SJSA1 (cell line): ENCODE results near the gene NDUFAB1. TPM values are rescaled to one million over a fixed set of nuclear protein-coding genes. Genes with fewer than 3 reads are reported as not detected.
"Not testable (repeated sequence)": the region's sequence is repeated elsewhere in the genome, so short reads cannot be mapped to it uniquely, and the experiment has no call there.

Experiments used
- DNase-seq, 2 experiments: peaks; one replicate each; pipeline ENCODE4 v3.0.0-alpha.2; 2015 to 2020; ENCODE audit warnings: low spot score in 2 of 2, low read depth in 1 of 2
- H3K27ac ChIP-seq: fragments of 250-450 bp; sonication (Bioruptor Pico); 2 replicates; pipeline ENCODE4 v1.5.1; 2020; ENCODE audit warnings: mild to moderate bottlenecking, moderate library complexity
- H3K27me3 ChIP-seq: fragments of 250-450 bp; sonication (Bioruptor Pico); replicated peaks from 2 replicates; pipeline ENCODE4 v1.5.1; 2020; ENCODE audit warnings: mild to moderate bottlenecking, moderate library complexity
- H3K36me3 ChIP-seq: fragments of 250-450 bp; sonication (Bioruptor Pico); 2 replicates; pipeline ENCODE4 v1.5.1; 2020; ENCODE audit warnings: mild to moderate bottlenecking
- H3K4me1 ChIP-seq: fragments of 250-450 bp; sonication (Bioruptor Pico); replicated peaks from 2 replicates; pipeline ENCODE4 v1.6.1; 2021; ENCODE audit warnings: mild to moderate bottlenecking
- H3K4me3 ChIP-seq: fragments of 250-450 bp; sonication (Bioruptor Pico); 2 replicates; pipeline ENCODE4 v1.5.1; 2020; ENCODE audit warnings: mild to moderate bottlenecking
- H3K9me3 ChIP-seq: fragments of 250-450 bp; sonication (Bioruptor Pico); replicated peaks from 2 replicates; pipeline ENCODE4 v1.5.1; 2020; ENCODE audit warnings: mild to moderate bottlenecking
- total RNA-seq: library from RNA; depleted of rRNA; stranded (reverse); fragments of >200 nt; shearing (Covaris generic); gene quantifications from 2 replicates; pipeline ENCODE4 v1.2.3, GENCODE V29; 2014; rRNA removed

NDUFAB1 gene
- total RNA-seq = 140 and 184 TPM in 2 replicates

GRCh38 chr16:23595951-23596720, at the start of gene NDUFAB1:
TSS of gene NDUFAB1 (minus strand) at chr16:23596316. CDS start at chr16:23596290, 26 bp downstream.
- Histone ChIP-seq H3K27ac (peak within 1 kb of the TSS; percentile 54), H3K4me1 (peaks cover 8% of the 10 kb centered on the region; the same call in 1 of the 2 replicates), H3K9me3 (no peaks in the 10 kb centered on the region), H3K4me3 (peak within 1 kb of the TSS; percentile 80), H3K27me3 (no peaks in the 10 kb centered on the region), H3K36me3 (peaks cover 41% of the 10 kb centered on the region)
- peak; percentile 82 to 87 for DNase-seq

- H3K4me3 ChIP-seq = peak overlapping the region; percentile 74
- no peaks in the 10 kb centered on the region for H3K9me3 ChIP-seq
- DNase-seq = no peak
- peaks cover 10% of the 10 kb centered on the region; the same call in 1 of the 2 replicates for H3K4me1 ChIP-seq
- H3K27ac ChIP-seq = peak overlapping the region; percentile 33
- H3K27me3 ChIP-seq = no peaks in the 10 kb centered on the region
- peaks cover 50% of the 10 kb centered on the region for H3K36me3 ChIP-seq
Observed at GRCh38 chr16:23642246-23642774, 46.2 kb upstream of the NDUFAB1 start.

- Histone ChIP-seq H3K4me3 (peak within 1 kb of the TSS; percentile 74), H3K36me3 (peaks cover 49% of the 10 kb centered on the region), H3K27ac (peak within 1 kb of the TSS; percentile 50), H3K9me3 (no peaks in the 10 kb centered on the region), H3K27me3 (no peaks in the 10 kb centered on the region), H3K4me1 (peaks cover 10% of the 10 kb centered on the region; the same call in 1 of the 2 replicates)
- DNase-seq = peak; percentile 83 to 92
Observed at GRCh38 chr16:23640931-23641765, 45.0 kb upstream of the NDUFAB1 start, which contains the start of the genes DCTN5 and PALB2. TSS of gene DCTN5 (plus strand) at chr16:23641466. CDS start at chr16:23641543, 77 bp downstream. TSS of gene PALB2 (minus strand) at chr16:23641310. CDS start at chr16:23641157, 153 bp downstream.

GRCh38 chr16:23640615-23640930, 44.5 kb upstream of the NDUFAB1 start:
- no peaks in the 10 kb centered on the region for H3K9me3 ChIP-seq
- peaks cover 10% of the 10 kb centered on the region; the same call in 1 of the 2 replicates for H3K4me1 ChIP-seq
- H3K36me3 ChIP-seq = peaks cover 48% of the 10 kb centered on the region
- H3K27ac ChIP-seq = peak overlapping the region; percentile 50
- peak overlapping the region; percentile 74 for H3K4me3 ChIP-seq
- no peak for DNase-seq
- no peaks in the 10 kb centered on the region for H3K27me3 ChIP-seq

- H3K4me1 ChIP-seq = peaks cover 5% of the 10 kb centered on the region; the same call in 1 of the 2 replicates
- H3K4me3 ChIP-seq = no peak overlapping the region
- H3K9me3 ChIP-seq = no peaks in the 10 kb centered on the region
- no peaks in the 10 kb centered on the region for H3K27me3 ChIP-seq
- peaks cover 46% of the 10 kb centered on the region for H3K36me3 ChIP-seq
- no peak overlapping the region for H3K27ac ChIP-seq
- DNase-seq = no peak
Observed at GRCh38 chr16:23635958-23636357, 39.8 kb upstream of the NDUFAB1 start.

GRCh38 chr16:23634461-23635036, 38.4 kb upstream of the NDUFAB1 start:
- Histone ChIP-seq H3K4me1 (no peaks in the 10 kb centered on the region), H3K4me3 (no peak overlapping the region), H3K36me3 (peaks cover 57% of the 10 kb centered on the region), H3K9me3 (no peaks in the 10 kb centered on the region), H3K27me3 (no peaks in the 10 kb centered on the region), H3K27ac (no peak overlapping the region)
- DNase-seq = no peak

GRCh38 chr16:23631874-23632273, 35.8 kb upstream of the NDUFAB1 start:
- H3K36me3 ChIP-seq = peaks cover 60% of the 10 kb centered on the region
- not testable (repeated sequence) for H3K9me3 ChIP-seq, H3K27ac ChIP-seq, H3K4me3 ChIP-seq, H3K27me3 ChIP-seq, H3K4me1 ChIP-seq, DNase-seq

- no peaks in the 10 kb centered on the region for H3K27me3 ChIP-seq
Observed at GRCh38 chr16:23629516-23629915, 33.4 kb upstream of the NDUFAB1 start.

GRCh38 chr16:23624092-23624491, 28.0 kb upstream of the NDUFAB1 start:
- Histone ChIP-seq H3K27ac (no peak overlapping the region), H3K9me3 (no peaks in the 10 kb centered on the region), H3K27me3 (no peaks in the 10 kb centered on the region), H3K4me1 (no peaks in the 10 kb centered on the region), H3K4me3 (no peak overlapping the region), H3K36me3 (peaks cover 68% of the 10 kb centered on the region)
- DNase-seq = no peak

More at GRCh38 chr16:23629516-23629915, 33.4 kb upstream of the NDUFAB1 start:
- Histone ChIP-seq H3K4me3 (no peak overlapping the region), H3K36me3 (peaks cover 65% of the 10 kb centered on the region), H3K9me3 (no peaks in the 10 kb centered on the region), H3K27ac (no peak overlapping the region), H3K4me1 (no peaks in the 10 kb centered on the region)
- DNase-seq = no peak

- Histone ChIP-seq H3K4me1 (no peaks in the 10 kb centered on the region), H3K27me3 (no peaks in the 10 kb centered on the region), H3K4me3 (no peak overlapping the region), H3K36me3 (peaks cover 44% of the 10 kb centered on the region), H3K9me3 (no peaks in the 10 kb centered on the region), H3K27ac (no peak overlapping the region)
- no peak for DNase-seq
Observed at GRCh38 chr16:23615805-23616204, 19.7 kb upstream of the NDUFAB1 start.

GRCh38 chr16:23611936-23612335, 15.8 kb upstream of the NDUFAB1 start:
- Histone ChIP-seq H3K36me3 (peaks cover 34% of the 10 kb centered on the region), H3K27ac (no peak overlapping the region), H3K4me3 (no peak overlapping the region), H3K4me1 (peaks cover 11% of the 10 kb centered on the region), H3K9me3 (no peaks in the 10 kb centered on the region), H3K27me3 (no peaks in the 10 kb centered on the region)
- DNase-seq = no peak

- H3K27ac ChIP-seq, H3K4me3 ChIP-seq, H3K9me3 ChIP-seq, H3K27me3 ChIP-seq, DNase-seq: not testable (repeated sequence)
- Histone ChIP-seq H3K4me1 (peaks cover 11% of the 10 kb centered on the region), H3K36me3 (peaks cover 33% of the 10 kb centered on the region)
Observed at GRCh38 chr16:23610905-23611304, 14.8 kb upstream of the NDUFAB1 start.

- no peak overlapping the region for H3K4me3 ChIP-seq
- H3K36me3 ChIP-seq = peaks cover 36% of the 10 kb centered on the region
- H3K27me3 ChIP-seq = no peaks in the 10 kb centered on the region
- no peak for DNase-seq
- H3K27ac ChIP-seq = no peak overlapping the region
- peaks cover 11% of the 10 kb centered on the region for H3K4me1 ChIP-seq
- no peaks in the 10 kb centered on the region for H3K9me3 ChIP-seq
Observed at GRCh38 chr16:23609929-23610328, 13.8 kb upstream of the NDUFAB1 start.
